ENCODE results near the gene EPHA2. TPM values are rescaled to one million over a fixed set of nuclear protein-coding genes. Genes with fewer than 3 reads are reported as not detected.

The EPHA2 gene
- total and polyA plus RNA-seq, 2 donors (not counting 3 experiments of a cell fraction or from before 2014, with no cell fraction given) = 141 to 147 TPM

DNA sequence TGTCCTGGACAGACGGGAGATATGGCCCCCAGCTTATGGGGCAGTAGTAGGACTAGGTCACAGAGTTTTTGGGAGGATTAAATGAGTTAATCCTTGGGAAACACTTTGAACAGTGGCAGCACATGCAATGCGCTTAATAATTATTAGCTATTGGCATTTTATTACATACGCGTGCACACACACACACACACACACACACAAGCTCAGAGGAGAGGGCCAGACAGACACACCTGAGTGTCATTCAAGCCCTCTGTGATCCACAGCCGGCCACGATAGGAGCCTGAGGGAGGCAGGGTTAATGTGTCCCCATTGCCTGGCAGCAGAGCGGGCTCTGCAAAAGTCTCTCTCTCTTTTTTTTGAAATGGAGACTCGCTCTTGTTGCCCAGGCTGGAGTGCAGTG is 37.9 kb downstream of the EPHA2 start:
- no peaks in the 10 kb centered on the region for H3K27me3 ChIP-seq (ENCODE audit: control insufficient read depth in 2 of 2, insufficient read depth in 2 of 2, low read length in 2 of 2)
- no TSS peak for BruUV-seq (replicated peaks)
- H3K9me3 ChIP-seq (replicated peaks; ENCODE audit: control insufficient read depth, insufficient read depth, low read length) = no peaks in the 10 kb centered on the region
- no peaks in the 10 kb centered on the region for H4K20me1 ChIP-seq (replicated peaks; ENCODE audit: control insufficient read depth, extremely low read depth, insufficient read depth, low read length)
- no peak overlapping the region for H3K27ac ChIP-seq (ENCODE audit: insufficient read depth, low read depth, low read length)
- DNase-seq (ENCODE audit: low read depth, low spot score) (no peak), FAIRE-seq (no peak)
- ChIA-PET POLR2A (no interaction called here), CTCF (interaction anchor here (0.6 to 2.1 kb wide), 7 partner anchors 8 to 68 kb away, joined by 3 to 13 read pairs (median 4); no protein-coding TSS in a partner anchor)
- no peaks in the 10 kb centered on the region for H3K9me1 ChIP-seq (replicated peaks; ENCODE audit: control insufficient read depth, extremely low read depth, insufficient read depth, low read length)
- H3K9ac ChIP-seq (replicated peaks; ENCODE audit: extremely low read depth, insufficient read depth, low read length) = no peak overlapping the region
- no peak overlapping the region for H3K4me2 ChIP-seq (ENCODE audit: insufficient read depth, low read length)
- no peak overlapping the region for H2AFZ ChIP-seq (ENCODE audit: low read depth, low read length)
- no peaks in the 10 kb centered on the region for H3K79me2 ChIP-seq (ENCODE audit: control insufficient read depth, insufficient read depth, low read length)
- no peak overlapping the region for H3K4me3 ChIP-seq (replicated peaks in 1 of 3; ENCODE audit: insufficient read depth in 1 of 3, low read depth in 1 of 3, low read length in 3 of 3)
- TF ChIP-seq MYC (IDR thresholded peaks at IDR 0.05; ENCODE audit: low read depth, low read length) = no peak
- no peak for TF ChIP-seq POLR2A (IDR thresholded peaks at IDR 0.05; ENCODE audit: low read depth, low read length)
- TF ChIP-seq, protein P1, sequence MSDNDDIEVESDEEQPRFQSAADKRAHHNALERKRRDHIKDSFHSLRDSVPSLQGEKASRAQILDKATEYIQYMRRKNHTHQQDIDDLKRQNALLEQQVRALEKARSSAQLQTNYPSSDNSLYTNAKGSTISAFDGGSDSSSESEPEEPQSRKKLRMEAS (IDR thresholded peaks at IDR 0.05; ENCODE audit: insufficient read depth, insufficient read length) = no peak
- no peak for TF ChIP-seq POLR2AphosphoS5 (IDR thresholded peaks at IDR 0.05; ENCODE audit: insufficient read depth, low read depth, low read length)
- no peak for TF ChIP-seq GATA2 (IDR thresholded peaks at IDR 0.05; ENCODE audit: insufficient read depth, insufficient read length, low read depth, low read length)
- TF ChIP-seq FOS (IDR thresholded peaks at IDR 0.05; ENCODE audit: borderline replicate concordance, insufficient read depth, low read length) = no peak
- TF ChIP-seq, protein P2, sequence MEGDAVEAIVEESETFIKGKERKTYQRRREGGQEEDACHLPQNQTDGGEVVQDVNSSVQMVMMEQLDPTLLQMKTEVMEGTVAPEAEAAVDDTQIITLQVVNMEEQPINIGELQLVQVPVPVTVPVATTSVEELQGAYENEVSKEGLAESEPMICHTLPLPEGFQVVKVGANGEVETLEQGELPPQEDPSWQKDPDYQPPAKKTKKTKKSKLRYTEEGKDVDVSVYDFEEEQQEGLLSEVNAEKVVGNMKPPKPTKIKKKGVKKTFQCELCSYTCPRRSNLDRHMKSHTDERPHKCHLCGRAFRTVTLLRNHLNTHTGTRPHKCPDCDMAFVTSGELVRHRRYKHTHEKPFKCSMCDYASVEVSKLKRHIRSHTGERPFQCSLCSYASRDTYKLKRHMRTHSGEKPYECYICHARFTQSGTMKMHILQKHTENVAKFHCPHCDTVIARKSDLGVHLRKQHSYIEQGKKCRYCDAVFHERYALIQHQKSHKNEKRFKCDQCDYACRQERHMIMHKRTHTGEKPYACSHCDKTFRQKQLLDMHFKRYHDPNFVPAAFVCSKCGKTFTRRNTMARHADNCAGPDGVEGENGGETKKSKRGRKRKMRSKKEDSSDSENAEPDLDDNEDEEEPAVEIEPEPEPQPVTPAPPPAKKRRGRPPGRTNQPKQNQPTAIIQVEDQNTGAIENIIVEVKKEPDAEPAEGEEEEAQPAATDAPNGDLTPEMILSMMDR (IDR thresholded peaks at IDR 0.05; ENCODE audit: extremely low read depth in 1 of 2, insufficient read depth in 1 of 2, low read depth in 1 of 2, low read length in 2 of 2) = no peak
- TF ChIP-seq JUN (IDR thresholded peaks at IDR 0.05; ENCODE audit: borderline replicate concordance, insufficient read depth, insufficient read length, low read depth) = no peak
- TF ChIP-seq EZH2 (IDR thresholded peaks at IDR 0.05; ENCODE audit: borderline replicate concordance, low read depth, low read length, severe bottlenecking) = no peak
- intact Hi-C loops (cut with micrococcal nuclease) (no loop called here), dilution Hi-C loops (cut with MboI; ENCODE audit: extremely low pct_ligation_motif_present, low sequenced_read_pairs) (no loop called here)
- no peaks in the 10 kb centered on the region for H3K4me1 ChIP-seq (ENCODE audit: control insufficient read depth, extremely low read depth, insufficient read depth, low read length)
- peaks cover 0 to 6% of the 10 kb centered on the region in 2 experiments for H3K36me3 ChIP-seq (ENCODE audit: control insufficient read depth in 2 of 2, extremely low read depth in 1 of 2, insufficient read depth in 2 of 2, low read length in 2 of 2)

Measured in endothelial cell of umbilical vein (primary cell).